ENCODE results near the gene DDX10.
A peak's percentile ranks its signal among the peaks of the same experiment; 100 is the strongest.
"Not testable (repeated sequence)": the region's sequence is repeated elsewhere in the genome, so short reads cannot be mapped to it uniquely, and the experiment has no call there.

The DDX10 gene

DNA sequence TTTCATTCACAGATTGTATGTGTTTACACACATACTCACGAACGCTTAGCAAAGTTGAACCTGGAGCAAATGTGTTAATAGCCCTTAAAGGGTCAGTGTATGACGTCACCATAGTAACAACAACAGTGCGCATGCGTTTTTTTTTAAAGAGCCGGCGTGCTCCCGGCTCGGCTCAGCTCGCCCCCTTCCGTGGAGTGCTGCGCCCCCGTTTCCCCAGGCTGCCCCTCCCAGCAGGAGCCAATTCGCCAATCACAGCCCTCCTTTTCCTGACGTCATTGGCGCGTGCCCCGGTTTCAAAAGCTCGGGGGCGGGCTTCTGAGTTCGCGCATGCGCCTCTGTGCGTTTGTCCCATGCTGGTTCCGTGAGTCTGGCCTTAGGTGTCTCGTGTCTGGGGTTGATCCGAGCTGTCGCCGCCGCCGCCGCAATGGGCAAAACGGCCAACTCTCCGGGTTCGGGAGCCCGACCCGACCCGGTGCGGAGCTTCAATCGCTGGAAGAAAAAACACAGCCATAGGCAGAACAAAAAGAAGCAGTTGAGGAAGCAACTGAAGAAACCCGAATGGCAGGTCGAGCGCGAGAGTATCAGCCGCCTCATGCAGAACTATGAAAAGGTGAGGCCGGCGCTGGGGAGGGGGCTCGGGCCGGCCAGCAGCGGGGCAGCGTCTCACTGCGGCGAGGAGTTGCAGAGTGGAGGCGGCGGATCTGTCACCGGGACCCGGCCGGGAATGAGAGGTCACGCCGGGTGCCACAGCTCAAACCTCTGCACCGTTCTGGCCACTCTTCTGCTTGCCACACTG, at the start of gene DDX10:
DDX10 (plus strand) TSS at position 340 of the 796 bp plus-strand sequence; CDS start at position 425, 85 bp downstream.
- peak; percentile 80 for DNase-seq

DNA sequence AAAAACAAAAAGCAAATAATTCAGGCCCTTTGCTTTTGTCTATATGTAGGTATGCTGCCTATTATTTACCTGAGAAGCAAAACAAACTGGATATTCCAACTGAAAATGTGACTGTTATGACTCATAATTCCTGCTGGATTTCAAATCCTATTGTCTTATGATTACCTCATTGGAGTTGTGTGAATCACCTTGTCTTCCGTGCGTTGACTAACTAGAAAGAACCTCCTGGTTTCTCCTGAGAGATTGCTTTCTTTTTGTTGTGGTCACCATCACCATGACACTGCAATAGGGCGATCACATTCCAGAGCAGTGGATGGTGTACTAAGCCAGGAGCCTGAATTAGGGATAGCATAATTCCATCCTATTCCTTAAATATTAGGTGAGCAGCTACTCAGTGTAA, 48.3 kb upstream of the DDX10 start:
- DNase-seq: no peak

DNA sequence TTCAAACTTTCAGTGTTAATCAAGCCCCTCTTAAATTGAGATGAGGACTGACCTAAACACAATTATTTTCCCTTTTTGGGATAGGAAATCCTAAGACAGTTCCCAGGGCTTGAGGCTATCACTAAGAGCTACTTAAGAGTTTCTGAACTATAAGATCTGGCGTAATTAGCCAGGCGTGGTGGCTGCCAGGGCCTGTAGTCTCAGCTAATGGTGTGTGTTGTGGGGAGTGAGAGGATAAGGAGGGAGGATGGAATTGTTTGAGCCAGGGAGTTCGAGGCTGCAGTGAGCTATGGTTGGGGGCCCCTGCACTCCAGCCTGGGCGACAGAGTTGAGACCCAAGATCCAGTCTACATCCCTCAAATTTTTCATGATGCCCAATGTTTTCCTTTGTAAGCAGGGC, 47.8 kb upstream of the DDX10 start:
- no peak for DNase-seq

DNA sequence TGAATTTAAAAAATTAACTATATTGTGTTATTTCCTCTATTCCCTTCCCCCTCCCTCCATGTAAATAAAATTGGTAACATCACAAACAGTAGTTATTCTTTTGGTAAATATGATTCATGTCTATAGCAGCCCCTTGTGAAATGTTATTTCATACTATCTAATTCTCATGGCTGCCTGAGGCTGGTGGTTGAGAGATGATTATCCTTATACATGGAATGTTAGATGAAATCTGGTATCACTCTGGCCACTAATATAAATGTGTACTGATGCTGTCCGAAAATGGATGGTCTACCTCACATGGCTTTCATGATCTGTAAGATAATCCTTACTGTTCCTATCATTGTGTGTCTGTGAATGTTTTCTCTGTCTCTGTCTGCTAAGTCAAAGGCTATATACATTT, 46.3 kb upstream of the DDX10 start:
- no peak for DNase-seq

DNA sequence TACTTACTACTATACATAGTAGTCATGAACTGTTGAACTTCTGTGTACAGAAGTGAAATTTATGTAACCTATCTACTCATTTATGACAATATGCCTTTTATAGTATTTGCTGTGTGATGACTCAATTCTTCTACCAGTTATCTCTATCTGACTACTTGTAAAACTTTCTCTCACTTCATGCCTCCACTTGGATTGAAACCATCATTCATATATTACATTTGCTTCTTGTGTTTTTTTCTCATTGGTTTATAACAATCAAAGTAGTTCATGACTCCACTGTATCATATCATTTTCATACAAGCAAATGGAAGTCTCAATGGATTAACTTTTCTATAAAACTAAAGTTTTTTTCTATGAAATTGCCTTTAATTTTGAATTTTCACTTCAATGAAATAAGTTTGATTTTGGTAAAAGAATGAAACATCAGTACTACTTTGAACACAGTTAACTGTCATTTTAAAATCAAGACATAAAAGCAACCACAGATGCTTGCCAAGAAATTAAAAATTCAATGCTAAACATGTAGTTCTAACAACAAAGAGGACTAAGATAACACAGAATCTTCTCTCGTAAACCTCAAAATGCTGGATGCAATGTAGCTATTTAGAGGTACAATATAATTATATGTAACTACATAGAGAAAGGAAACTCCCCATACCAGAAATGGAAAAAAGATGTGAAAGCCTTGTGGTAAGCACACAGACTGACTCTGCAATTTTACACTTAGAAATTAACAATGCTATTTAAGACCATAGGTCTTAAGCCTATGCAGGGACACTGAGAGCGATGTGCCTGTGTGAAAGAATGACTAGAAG, 43.7 kb upstream of the DDX10 start:
- DNase-seq: no peak

DNA sequence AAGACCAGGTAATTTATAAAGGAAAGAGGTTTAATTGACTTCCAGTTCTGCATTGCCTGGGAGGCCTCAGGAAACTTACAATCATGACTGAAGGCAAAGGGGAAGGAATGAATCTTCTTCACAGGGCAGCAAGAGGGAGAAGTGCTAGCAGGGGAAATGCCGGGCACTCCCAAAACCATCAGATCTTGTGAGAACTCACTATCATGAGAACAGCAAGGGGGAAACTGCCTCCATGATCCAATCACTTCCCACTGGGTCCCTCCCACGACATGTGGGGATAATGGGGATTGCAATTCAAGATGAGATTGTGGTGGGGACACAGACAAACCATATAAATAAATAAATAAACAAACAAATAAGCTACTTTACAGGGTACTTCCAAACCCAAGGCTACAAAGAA, 42.5 kb upstream of the DDX10 start:
- DNase-seq: no peak

DNA sequence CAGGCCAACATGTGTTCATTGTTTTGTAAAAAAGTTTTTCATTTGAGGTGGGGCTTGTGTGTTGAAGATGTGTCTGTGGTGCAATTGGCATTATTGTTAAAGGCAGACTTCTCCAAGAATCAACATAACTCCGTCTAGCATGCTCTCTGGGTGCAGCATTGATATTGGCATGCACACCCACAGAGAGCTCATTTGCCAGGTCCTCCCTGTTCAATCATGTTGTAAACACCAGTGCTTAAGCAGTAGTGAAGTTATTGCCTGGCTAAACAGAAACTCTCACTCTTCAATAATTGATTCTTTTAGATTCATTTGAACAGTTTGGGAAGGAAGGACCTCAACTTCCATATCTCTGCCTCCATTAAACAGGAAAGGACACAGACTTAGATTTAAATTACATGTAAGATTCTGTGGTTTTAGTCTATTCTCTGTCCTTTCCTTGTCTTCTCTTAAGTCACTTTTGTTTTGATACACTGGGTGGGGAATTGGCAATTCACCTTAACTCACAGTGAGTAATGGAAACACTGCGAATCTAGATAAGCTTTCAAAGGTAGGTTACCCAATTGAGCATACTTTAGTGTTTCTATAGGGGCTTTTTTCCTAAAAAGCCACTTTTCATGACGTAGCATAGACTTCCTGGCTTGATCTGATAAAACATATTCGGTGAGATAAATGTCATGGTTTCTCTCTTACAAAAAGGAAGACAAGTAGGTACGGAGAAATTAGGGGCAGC, 40.5 kb upstream of the DDX10 start:
- no peak for DNase-seq

DNA sequence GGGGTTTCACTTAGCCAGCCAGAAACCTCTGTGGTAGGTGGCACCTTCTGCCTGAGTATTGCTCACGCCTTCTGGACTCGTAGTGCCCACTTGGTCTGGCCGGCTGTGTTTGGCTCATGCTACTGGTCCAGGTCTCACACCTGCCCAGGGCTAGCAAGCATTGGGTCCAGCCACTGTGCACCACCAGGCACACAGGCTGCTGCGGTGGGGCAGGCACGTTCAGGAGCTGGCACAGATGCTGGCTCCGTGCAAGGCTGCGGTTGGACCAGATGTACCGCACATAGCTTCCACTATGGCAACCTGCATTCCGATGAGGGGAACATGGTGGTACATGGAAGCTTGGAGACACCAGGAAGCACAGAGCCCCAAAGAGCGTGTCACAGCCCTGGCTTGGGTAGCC, 36.5 kb upstream of the DDX10 start:
- DNase-seq: no peak

DNA sequence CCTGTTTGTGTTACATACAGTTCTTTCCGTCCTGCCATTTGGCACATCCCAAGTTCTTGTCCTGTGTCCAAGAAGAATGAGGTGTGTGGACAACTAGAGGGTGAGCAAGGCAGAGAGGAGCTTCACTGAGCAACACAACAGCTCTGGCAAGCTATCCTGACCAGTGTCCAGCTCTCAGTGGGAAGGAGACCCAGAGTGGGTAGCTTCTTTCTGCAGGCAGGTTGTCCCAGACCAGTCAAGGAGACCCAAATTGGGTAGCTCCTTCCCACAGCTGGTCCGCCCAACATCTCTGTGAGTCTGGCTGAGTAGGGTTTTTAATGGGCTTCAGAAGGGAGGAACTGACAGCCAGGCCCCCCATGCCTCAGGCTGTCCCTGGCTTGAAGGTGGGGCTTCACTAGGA, 36.1 kb upstream of the DDX10 start:
- DNase-seq: no peak

DNA sequence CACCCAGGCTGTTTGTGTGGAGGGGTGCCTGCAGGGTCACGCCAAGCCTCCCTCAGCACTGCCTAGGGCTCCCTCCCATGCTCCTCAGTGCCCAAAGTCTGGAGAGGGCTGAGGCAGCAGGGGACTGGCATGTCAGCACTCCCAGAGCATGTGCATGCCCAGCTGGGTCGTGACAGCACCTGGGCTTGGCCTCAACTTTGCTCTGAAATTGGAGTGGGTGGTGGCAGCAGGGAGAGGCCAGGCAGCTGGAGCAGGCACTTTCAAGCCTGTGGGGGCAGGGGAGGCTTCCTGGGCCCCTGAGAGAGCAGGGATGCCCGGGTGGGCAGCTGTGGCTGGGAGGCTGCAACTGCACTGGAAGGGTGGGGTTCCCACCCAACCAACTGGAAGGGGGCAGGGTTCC, 35.6 kb upstream of the DDX10 start:
- DNase-seq: no peak

DNA sequence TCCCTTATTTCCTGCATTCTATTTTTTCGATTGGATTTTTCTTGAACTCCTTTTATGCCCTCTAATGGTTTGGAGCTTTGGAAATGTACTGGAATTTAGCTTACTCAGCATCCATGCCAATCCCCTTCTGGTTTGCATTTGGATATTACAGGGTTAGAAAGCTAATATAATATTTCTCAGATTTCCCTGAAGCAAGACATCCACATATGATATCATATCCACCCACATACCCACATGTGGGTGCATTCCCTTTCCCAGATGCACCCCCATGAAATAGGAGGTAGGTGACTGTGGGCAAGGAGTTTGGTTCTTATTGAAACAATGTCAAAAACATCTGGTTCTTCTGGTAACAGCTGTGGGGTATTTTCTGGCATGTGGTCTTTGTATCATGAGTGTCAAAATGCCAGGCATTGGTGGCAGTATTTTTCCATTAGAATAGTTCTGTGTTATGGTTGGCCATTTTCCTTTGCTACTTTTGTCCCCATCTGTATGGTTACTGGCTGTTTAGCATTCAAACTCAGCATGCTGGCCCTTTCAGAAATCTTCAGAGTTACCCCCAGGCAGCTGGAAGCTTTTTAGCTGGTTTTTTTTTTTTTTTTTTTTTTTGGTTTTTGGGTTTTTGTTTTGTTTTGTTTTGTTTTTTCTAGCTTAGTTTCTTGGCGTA, 32.7 kb upstream of the DDX10 start:
- DNase-seq: no peak

DNA sequence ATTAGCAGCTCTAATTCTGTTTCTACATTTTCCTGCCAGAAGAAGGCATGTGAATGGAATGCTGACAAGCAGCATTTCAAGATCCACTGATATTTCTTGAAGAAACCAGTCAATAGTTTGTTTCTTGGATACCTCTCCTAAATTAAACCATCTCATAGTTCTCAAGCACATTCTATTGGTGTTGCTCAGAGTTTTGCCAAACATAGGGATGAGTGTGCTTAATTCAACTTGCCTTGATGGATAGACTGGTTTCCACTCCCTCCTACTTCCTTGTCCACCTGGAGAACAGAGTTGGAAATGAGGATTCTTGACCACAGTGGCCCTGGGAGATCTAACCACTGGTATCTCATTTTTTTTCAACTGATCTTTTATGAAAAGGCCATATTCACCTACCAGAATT, 29.8 kb upstream of the DDX10 start:
- no peak for DNase-seq

DNA sequence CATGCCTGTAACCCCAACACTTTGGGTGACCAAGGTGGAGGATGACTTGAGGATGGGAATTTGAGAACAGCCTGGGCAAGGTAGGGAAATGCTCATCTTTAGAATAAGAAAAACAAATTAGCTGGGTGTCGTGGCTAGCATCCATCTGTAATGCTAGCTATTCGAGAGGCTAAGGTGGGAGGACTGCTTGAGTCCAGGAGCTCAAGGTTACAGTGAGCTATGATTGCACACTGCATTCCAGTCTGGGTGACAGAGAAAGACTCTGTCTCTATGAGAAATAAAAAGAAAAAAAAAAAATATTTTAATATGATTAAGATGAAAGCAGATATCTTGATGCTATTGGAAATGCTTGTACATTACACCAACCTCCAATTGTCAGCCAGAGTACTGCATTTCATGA, 28.6 kb upstream of the DDX10 start:
- DNase-seq: no peak

DNA sequence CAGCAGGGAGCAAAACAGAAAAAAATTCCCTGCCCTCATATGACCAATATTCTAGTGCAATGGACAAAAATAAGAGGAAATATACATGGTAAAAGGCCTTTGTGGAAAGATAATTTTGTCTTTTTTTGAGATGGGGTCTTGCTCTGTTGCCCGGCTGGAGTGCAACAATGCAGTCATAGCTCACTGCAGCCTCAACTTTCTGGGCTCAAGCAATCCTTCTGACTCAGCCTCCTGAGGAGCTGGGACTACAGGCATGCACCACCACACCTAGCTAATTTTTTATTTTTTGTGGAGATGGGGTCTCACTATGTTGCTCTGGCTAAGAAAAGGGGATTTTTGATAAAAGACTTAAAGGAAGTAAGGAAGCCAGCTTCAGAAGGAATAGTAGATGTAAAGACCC, 25.7 kb upstream of the DDX10 start:
- no peak for DNase-seq

DNA sequence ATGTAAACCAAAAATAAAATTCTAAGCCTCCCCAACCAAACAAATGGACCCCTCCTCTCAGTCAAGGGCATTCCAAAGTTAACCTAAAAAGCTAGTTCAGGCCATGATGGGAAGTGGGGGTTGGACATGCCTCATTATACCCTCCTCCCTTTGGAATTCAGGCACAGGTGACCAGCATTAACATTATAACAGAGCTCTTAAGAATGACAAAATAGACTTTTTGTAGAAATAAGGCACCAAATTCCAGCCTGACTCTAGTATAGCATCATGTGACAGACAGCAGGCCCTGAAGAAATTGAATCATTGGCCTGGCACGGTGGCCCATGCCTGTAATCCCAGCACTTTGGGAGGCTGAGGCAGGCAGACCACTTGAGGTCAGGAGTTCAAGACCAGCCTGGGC, 23.1 kb upstream of the DDX10 start:
- not testable (repeated sequence) for DNase-seq

DNA sequence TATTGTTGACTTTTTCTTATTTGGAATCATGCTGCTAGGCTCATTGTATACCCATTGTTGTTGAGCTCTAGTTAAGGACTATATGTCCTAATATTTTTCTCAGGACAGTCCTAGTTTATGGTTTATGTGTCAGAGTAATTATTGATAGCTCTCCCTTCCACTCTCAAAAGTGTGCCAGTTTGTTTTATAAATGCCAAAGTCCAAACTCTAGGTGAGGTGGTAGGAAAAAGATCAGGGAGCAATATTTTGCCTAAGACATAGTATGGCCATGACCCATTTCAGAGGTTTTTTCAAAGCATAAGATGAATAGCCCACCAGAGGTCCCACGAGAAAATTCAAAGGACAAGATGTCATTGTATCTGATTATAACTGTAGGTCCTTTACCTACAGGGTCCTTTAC, 20.9 kb upstream of the DDX10 start:
- DNase-seq: no peak

DNA sequence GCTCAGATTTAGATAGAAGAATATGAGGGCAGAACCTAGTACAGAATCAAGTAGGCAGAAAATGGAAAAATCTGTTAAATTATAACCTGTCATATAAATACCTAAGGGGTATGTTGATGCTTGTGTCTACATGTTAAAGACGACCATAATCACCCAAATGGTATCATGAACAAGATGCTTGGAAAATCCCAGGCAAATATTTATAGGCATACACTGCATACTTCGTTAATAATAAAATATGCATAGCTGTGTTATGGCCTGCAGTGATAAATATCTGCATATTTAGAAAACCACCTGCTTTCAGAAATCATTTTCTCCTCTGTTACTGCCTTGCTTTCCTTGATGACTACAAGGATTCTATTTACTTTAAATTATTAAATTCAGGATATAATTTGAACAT, 18.9 kb upstream of the DDX10 start:
- DNase-seq: no peak

DNA sequence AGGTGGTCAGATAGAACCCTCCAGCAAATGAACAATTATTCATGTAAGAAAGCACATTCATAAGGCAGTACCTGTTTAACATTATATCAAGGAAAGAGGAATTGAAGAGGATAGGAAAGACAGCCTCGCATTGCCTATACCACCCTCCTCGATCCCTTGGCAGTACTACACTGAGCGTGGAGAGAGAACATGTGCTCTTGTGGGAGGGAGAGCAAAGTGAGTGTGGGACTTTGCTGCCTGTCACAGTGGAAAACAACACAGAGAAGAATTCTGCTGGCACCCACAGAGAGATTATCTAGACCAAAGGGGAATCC, 17.5 kb upstream of the DDX10 start:
- DNase-seq: no peak

DNA sequence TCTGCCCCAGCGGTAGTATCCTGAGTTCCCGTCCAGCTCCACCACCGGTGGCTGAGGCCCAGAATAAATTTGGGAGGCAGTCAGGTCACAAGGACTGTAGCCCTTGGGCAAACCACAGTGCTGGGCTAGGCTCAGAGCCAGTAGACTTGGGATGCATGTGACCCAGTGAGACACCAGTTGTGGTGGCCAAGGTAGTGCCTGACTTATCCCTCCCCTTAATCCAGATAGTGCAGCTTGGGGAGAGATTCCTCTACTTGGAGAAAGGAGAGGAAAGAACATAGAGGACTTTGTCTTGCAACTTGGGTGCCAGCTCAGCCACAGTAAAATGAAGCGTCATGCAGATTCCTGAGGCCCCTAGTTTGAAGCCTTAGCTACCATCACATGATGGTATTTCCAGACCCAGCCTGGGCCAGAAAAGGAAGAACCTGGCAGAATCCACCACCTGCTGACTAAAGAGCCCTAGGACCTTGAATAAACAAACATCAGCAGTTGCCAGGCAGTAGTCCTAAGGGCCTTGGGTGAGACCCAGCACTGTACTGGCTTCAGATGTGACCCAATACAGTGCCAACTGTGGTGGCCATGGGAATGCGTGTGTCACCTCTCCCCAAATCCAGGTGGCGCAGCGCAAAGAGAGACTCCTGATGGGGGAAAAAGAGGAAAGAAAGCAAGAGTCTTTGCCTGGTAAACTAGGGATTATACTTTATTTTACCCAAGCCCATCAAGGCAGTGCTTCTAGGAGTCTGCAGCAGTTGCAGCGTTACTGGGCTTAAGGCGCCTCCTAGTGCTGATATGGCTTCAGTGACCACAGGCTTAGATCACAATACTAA, 17.0 kb upstream of the DDX10 start:
- DNase-seq: peak; percentile 18

DNA sequence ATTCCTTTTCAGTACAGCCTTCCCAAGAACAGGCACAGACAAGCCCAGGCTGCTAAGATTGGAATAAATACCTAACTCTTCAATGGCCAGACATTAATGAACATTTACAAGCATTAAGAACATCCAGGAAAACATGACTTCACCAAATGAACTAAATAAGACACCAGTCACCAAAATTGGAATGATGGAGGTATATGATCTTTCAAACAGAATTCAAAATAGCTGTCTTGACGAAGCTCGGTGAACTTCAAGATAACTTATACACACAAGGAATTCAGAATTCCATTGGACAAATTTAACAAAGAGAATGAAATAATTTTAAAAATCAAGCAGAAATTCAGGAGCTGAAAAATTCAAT, 16.4 kb upstream of the DDX10 start:
- no peak for DNase-seq

DNA sequence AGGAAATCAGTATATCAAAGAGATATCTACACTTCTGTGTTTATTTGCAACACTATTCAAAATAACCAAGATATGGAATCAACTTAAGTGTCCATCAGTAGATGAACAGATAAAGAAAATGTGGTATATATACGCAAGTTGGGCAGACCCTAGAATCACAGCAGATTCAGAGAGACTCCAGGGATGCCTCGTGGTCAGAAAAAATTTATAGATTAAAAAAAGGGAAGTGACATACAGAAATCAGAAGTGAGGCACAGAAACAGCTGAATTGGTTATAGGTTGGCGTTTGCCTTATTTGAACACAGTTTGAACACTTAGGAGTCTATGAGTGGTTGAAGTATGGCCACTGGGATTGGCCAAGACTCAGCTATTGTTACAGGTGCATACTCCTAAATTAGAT, 10.8 kb upstream of the DDX10 start:
- DNase-seq: not testable (repeated sequence)

DNA sequence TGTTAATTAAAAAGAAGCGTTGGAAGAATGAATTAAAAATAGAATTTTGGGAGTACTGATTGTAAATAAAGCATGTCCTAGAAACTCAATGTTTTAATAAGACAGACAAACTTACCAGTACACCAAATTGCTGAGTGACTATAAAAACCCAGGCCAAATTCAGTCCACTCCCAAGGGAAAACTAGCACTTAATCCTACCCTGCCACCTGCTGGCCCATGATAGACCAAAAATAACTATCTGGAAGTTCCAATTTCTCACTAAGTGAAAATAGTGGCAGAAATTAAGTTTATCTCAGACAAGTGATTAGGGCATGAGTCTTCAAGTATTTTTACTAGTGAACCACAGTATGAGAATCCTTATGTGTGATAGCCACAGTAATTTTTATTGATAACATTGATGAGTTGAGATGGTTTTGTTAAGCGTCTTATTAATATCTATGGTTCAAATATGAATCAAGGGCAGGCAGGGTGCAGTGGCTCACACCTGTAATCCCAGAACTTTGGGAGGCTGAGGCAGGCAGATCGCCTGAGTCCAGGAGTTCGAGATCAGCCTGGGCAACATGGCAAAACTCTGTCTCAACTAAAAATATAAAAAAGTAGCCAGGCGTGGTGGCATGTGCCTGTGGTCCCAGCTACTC, 9.8 kb upstream of the DDX10 start:
- DNase-seq: peak; percentile 14
